Stimulated activated CD4-positive, alpha-beta T cell treated with anti-CD3 and anti-CD28 coated beads, Interleukin-1b, Interleukin-23, amount 100 ng/mL, for 24 hours (primary cell): ENCODE measurements around the gene USP5.
A peak's percentile ranks its signal among the peaks of the same experiment; 100 is the strongest.

Experiments
- DNase-seq, 4 experiments: peaks; one replicate each; pipeline ENCODE4 v3.0.0-alpha.2; 2020; ENCODE audit warnings: low read depth in 4 of 4, low spot score in 1 of 4

Gene USP5

DNA sequence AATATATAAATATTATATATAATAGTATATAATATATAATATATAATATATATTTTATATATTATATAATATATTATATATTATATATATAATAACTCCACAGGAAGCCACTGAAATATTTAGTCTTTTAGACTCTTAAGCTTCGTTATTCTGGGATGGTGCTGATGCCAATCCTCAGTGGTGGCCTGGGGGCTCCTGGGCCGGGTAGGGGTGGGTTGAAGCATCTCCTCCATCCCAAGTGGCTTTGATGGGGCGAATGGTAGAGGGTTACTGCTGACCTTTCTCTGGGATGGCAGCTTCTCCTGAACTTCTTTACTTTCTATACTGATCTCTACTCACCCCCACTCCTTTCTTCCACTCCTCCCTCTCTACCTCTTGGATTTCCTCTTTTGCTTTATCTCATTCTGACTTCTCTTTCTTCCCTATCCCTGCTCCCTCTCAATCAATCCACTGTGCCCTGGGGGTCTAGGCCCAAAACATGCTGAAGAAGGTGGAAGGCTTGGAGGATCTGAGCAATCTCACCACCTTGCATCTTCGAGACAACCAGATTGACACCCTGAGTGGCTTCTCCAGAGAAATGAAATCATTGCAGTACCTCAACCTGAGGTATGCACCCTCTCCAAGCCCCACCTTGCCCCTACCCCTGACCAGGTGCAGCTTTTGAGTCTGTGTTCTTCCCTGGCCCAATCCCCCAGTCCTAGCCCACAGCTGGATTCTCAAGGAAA is 57.6 kb downstream of the USP5 start:
- no peak for DNase-seq

DNA sequence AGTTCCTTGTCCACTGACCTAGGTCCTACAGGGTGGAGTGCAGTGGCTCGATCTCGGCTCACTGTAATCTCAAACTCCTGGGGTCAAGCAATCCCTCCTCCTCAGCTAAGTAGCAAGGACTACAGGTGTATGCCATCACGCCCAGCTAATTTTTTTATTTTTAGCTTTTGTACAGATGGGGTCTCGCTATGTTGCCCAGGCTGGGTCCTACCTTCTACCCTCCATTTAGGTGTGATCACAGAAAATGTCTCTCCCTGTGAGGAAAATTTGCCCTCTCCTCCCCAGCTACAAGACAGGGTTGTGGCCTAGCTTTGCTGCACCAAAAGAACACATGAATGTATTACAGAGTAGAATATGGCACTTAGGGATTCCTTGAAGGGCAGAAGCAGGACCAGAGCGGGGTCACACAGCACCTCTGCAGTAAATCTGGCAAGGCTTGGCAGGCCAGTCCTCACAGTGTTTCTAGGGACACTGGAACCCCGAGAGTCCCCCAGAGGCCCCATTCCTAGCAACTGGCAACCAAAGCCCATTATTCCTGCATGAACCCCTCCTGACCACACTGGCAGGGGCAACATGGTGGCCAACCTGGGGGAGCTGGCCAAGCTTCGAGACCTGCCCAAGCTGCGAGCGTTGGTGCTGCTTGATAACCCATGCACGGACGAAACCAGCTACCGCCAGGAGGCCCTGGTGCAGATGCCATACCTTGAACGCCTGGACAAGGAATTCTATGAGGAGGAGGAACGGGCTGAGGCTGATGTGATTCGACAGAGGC is 60.4 kb downstream of the USP5 start:
- no peak for DNase-seq

DNA sequence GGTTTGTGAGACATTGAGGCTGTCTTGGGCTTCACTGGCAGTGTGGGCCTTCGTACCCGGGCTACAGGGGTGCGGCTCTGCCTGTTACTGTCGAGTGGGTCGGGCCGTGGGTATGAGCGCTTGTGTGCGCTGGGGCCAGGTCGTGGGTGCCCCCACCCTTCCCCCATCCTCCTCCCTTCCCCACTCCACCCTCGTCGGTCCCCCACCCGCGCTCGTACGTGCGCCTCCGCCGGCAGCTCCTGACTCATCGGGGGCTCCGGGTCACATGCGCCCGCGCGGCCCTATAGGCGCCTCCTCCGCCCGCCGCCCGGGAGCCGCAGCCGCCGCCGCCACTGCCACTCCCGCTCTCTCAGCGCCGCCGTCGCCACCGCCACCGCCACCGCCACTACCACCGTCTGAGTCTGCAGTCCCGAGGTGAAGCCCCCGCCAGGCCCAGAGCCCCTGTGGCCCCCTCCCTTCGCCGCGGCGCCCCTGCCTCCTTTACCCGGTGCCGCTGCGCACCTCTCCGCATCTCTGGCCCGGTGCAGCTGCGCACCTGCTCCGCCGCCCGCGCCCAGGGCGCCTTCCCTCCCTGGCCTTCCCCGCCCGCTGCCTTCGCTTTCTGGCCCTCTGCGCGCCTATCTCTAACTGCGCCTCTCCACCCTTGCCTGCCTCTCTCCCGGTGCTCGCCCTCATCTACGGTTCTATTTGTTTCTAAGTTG is 62.4 kb downstream of the USP5 start, which contains the start of gene ENO2:
Gene ENO2, plus strand, starts transcription at position 335 of the 701 bp plus-strand sequence. CDS start 1,253 bp downstream, outside the sequence.
- peak; percentile 58 to 84 (median 68) for DNase-seq

GRCh38 chr12:6914947-6915788 is 63.2 kb downstream of the USP5 start:
- no peak for DNase-seq

DNA sequence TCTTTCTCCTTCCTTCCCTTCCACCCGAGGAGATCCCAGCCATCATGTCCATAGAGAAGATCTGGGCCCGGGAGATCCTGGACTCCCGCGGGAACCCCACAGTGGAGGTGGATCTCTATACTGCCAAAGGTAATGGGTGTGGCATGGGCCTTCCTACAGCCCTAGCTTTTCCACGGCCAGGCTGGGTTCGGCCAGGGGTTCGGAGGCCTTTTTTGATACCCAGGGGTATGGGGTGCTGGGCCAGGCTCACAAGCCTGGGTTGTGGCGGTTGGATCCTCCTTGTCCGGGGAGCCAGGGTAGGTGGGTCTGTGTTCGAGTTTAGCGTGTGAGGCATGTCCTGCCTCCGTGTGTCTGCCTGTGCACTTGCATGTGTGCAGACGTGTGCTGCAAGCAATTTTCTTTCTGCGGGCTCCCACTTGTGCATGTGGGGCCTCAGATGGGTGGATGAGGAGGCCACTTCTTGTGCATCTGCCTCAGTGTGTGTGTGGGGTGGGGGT is 63.9 kb downstream of the USP5 start:
- no peak for DNase-seq
